ENCODE results near the gene ZNF778.
"Not testable (repeated sequence)": the region's sequence is repeated elsewhere in the genome, so short reads cannot be mapped to it uniquely, and the experiment has no call there.

The ZNF778 gene

GRCh38 chr16:89246903-89247733, 29.6 kb downstream of the ZNF778 start:
- ChIA-PET POLR2A (no interaction called here), CTCF (interaction anchor here (1.3 to 1.5 kb wide), 2 partner anchors 17 to 42 kb away, joined by 3 to 7 read pairs; no protein-coding TSS in a partner anchor)
- no peak for TF ChIP-seq CTCF (IDR thresholded peaks at IDR 0.05; ENCODE audit: control extremely low read depth, extremely low read depth, low read depth, missing control alignments)
- DNase-seq (ENCODE audit: extremely low spot score) = peak; percentile 99

- POLR2A ChIA-PET; DNase-seq (ENCODE audit: extremely low spot score): not testable (repeated sequence)
- CTCF ChIA-PET = interaction anchor here (1.3 to 1.5 kb wide), 2 partner anchors 16 to 42 kb away, joined by 3 to 7 read pairs; no protein-coding TSS in a partner anchor
Observed at GRCh38 chr16:89247734-89248075, 30.2 kb downstream of the ZNF778 start.

GRCh38 chr16:89248196-89248982, 30.9 kb downstream of the ZNF778 start:
- ChIA-PET CTCF (interaction anchor here (1.3 kb wide), 1 partner anchor 16 kb away, joined by 3 read pairs; no protein-coding TSS in a partner anchor), POLR2A (no interaction called here)
- no peak for TF ChIP-seq CTCF (IDR thresholded peaks at IDR 0.05; ENCODE audit: control extremely low read depth, extremely low read depth, low read depth, missing control alignments)
- no peak for DNase-seq (ENCODE audit: extremely low spot score)

- ChIA-PET POLR2A (no interaction called here), CTCF (interaction anchor here (0.9 to 1.1 kb wide), 3 partner anchors 11 to 303 kb away, joined by 3 read pairs; no protein-coding TSS in a partner anchor)
- TF ChIP-seq CTCF (IDR thresholded peaks at IDR 0.05; ENCODE audit: control extremely low read depth, extremely low read depth, low read depth, missing control alignments) = no peak
- no peak for DNase-seq (ENCODE audit: extremely low spot score)
Observed at GRCh38 chr16:89253548-89254287, 36.2 kb downstream of the ZNF778 start.

- POLR2A ChIA-PET = no interaction called here
- DNase-seq (ENCODE audit: extremely low spot score) = peak; percentile 37
- TF ChIP-seq CTCF (IDR thresholded peaks at IDR 0.05; ENCODE audit: control extremely low read depth, extremely low read depth, low read depth, missing control alignments) = no peak
- CTCF ChIA-PET = no interaction called here
Observed at GRCh38 chr16:89256651-89257254, 39.2 kb downstream of the ZNF778 start.

GRCh38 chr16:89257281-89257731, 39.8 kb downstream of the ZNF778 start:
- ChIA-PET CTCF (no interaction called here), POLR2A (no interaction called here)
- DNase-seq (ENCODE audit: extremely low spot score) = peak; percentile 20
- TF ChIP-seq CTCF (IDR thresholded peaks at IDR 0.05; ENCODE audit: control extremely low read depth, extremely low read depth, low read depth, missing control alignments) = no peak

Data from GM10248 (cell line).